Heart right ventricle (tissue), 16 donors: ENCODE data around the gene POLN. TPM values are rescaled to one million over a fixed set of nuclear protein-coding genes. Genes with fewer than 3 reads are reported as not detected.
A peak's percentile ranks its signal among the peaks of the same experiment; 100 is the strongest.

Experiments used
- ATAC-seq, 8 donors: fragments of 200-7000 bp; cut with Tn5 transposase; one replicate each; pipeline ENCODE4 v1.9.1; 2020; ENCODE audit warnings: mild to moderate bottlenecking in 8 of 8, moderate library complexity in 8 of 8, moderate number of reproducible peaks in 1 of 8
- DNase-seq, 2 donors: peaks; one replicate each; pipeline ENCODE4 v3.0.0-alpha.2; 2020
- H3K27ac ChIP-seq, 10 donors: fragments of 200-600 bp; sonication (generic) in 2 of 10; one replicate each; pipeline versions ENCODE4 v1.5.0 to v1.8.0; 2020 to 2022; ENCODE audit warnings: mild to moderate bottlenecking in 3 of 10
- H3K27me3 ChIP-seq, 7 donors: fragments of 200-600 bp; one replicate each; pipeline ENCODE4 v1.8.0; 2021 to 2022; ENCODE audit warnings: mild to moderate bottlenecking in 2 of 7
- H3K36me3 ChIP-seq, 9 donors: fragments of 200-600 bp; sonication (generic) in 1 of 9; one replicate each; pipeline versions ENCODE4 v1.5.0 to v1.8.0; 2020 to 2022; ENCODE audit warnings: mild to moderate bottlenecking in 2 of 9
- H3K4me1 ChIP-seq, 9 donors: fragments of 200-600 bp; sonication (generic) in 1 of 9; one replicate each; pipeline versions ENCODE4 v1.5.0 to v1.8.0; 2020 to 2022; ENCODE audit warnings: mild to moderate bottlenecking in 4 of 9
- H3K4me3 ChIP-seq, 10 donors: fragments of 200-600 bp; sonication (generic) in 2 of 10; one replicate each; pipeline versions ENCODE4 v1.5.0 to v1.8.0; 2020 to 2022; ENCODE audit warnings: mild to moderate bottlenecking in 7 of 10, moderate library complexity in 2 of 10
- H3K9me3 ChIP-seq, 11 donors: fragments of 200-600 bp in 10 of 11; sonication (generic) in 2 of 11; one replicate each; pipeline versions ENCODE4 v1.5.0 to v1.8.0; 2013 to 2022; ENCODE audit warnings: mild to moderate bottlenecking in 2 of 11, control low read depth in 1 of 11, moderate library complexity in 1 of 11
- CTCF ChIP-seq, 9 donors: fragments of 200-600 bp; sonication (generic) in 2 of 9; IDR thresholded peaks; one replicate each; pipeline versions ENCODE4 v1.5.0 to v1.8.0; 2021 to 2022; ENCODE audit warnings: antibody characterized with exemption in 9 of 9, mild to moderate bottlenecking in 5 of 9, moderate library complexity in 1 of 9
- WGBS, 2 donors: extraction: QIAGEN DNeasy Blood & Tissue Kit; methylation state at CpG; one replicate each; pipeline ENCODE4 v1.1.7; 2013; ENCODE audit warnings: inconsistent platforms in 1 of 2; 5-methylcytosine and 5-hydroxymethylcytosine counted together
- intact Hi-C, 10 donors: fragments of 100-400 bp; cut with DNase I; formaldehyde crosslinking; loops; one replicate each; pipeline versions ENCODE4 v1.11.1 to v1.14.2; 2022
- polyA plus RNA-seq, 2 donors: library from polyadenylated mRNA; stranded (reverse); fragments of 200-250 nt; gene quantifications; one replicate each; pipeline ENCODE4 v1.2.3, GENCODE V29; 2013
- total RNA-seq, 10 donors: library from RNA; stranded (reverse); fragmentation: NEBNext Ultra II Directional in 3 of 10; extraction: Animal tissue kit (Norgen Biotek cat#: 25700) in 3 of 10; gene quantifications; one replicate each; pipeline versions ENCODE4 v1.2.1 to v1.2.4, GENCODE V29; 2021 to 2023
- donor health status: Arrhythmogenic right ventricular cardiomyopathy.
- donor health status: ischemic (EF 13 %, LVEDD 7.1; RV severe dilation, severe dysfunction).
- donor health status: healthy with polysubstance abuse.
- donor health status: DM: no; HTN: yes; CAD: no.
- donor health status: DM: no; HTN: no; CAD: no.
- donor health status: ischemic (EF 25% LVEDD 6.9; RV normal size, moderate dysfunction).
- donor health status: ischemic (EF 25% LVEDD 5.7; RV mildly dilated, moderate dysfunction).
- donor health status: healthy.
- donor health status: DM: yes; HTN: yes; CAD: no.
- donor health status: Ischemic cardiomyopathy.
- donor health status: ischemic (EF 35%, LVEDD 5.7; RV mildly dilated, moderate dysfunction).
- donor health status: nonischemic (EF 11% LVEDD 7.7; RV severe dilation, severe dysfunction).
- donor health status: DM: yes; HTN: yes; CAD: no.
- donor health status: PGD.
- donor health status: ischemic (EF 29% LVEDD 5.4; RV normal size, mild dysfunction).
- donor health status: nonischemic (EF 23%, LVEDD 6.1; RV moderate dilation, normal function).

The POLN gene
- total and polyA plus RNA-seq, 12 donors = 0.97 to 3.1 (median 2.1) TPM

GRCh38 chr4:2262944-2263250 lies 21.0 kb upstream of the POLN start:
- Histone ChIP-seq H3K4me1 (peaks cover 37 to 77% (median 58%) of the 10 kb centered on the region in 9 donors), H3K36me3 (peaks cover 0 to 12% (median 0%) of the 10 kb centered on the region in 9 donors), H3K27ac (peak overlapping the region; percentile 90 to 100 (median 98)), H3K4me3 (peak overlapping the region; percentile 9 to 98 (median 75)), H3K9me3 (no peaks in the 10 kb centered on the region), H3K27me3 (no peaks in the 10 kb centered on the region)
- 41 to 45% methylated on average over 13 of the region's 13 CpGs for WGBS, 2 donors
- TF ChIP-seq CTCF (IDR thresholded peaks at IDR 0.05) = no peak
- no peak for DNase-seq
- intact Hi-C loops = loop anchor here in 6 of 10 donors (2.0 to 10.0 kb wide), 3 partner anchors 20 to 154 kb away; partner anchors contain the start of genes CFAP99 (in 6 of the 6), ZFYVE28 (in 6 of the 6), HAUS3 (in 1 of the 6) and POLN (in 1 of the 6)
- ATAC-seq = no peak

GRCh38 chr4:2262145-2262943 lies 20.4 kb upstream of the POLN start:
- TF ChIP-seq CTCF (IDR thresholded peaks at IDR 0.05) = no peak
- Histone ChIP-seq H3K36me3 (peaks cover 0 to 18% (median 0%) of the 10 kb centered on the region in 9 donors), H3K27ac (peak overlapping the region; percentile 95 to 100 (median 98)), H3K9me3 (no peaks in the 10 kb centered on the region), H3K4me3 (peak overlapping the region; percentile 9 to 99 (median 84)), H3K27me3 (no peaks in the 10 kb centered on the region), H3K4me1 (peaks cover 42 to 82% (median 63%) of the 10 kb centered on the region in 9 donors)
- intact Hi-C loops = loop anchor here in 6 of 10 donors (2.0 to 10.0 kb wide), 3 partner anchors 20 to 155 kb away; partner anchors contain the start of genes CFAP99 (in 6 of the 6), ZFYVE28 (in 6 of the 6), HAUS3 (in 1 of the 6) and POLN (in 1 of the 6)
- ATAC-seq = peak; percentile 91 to 96 (median 94)
- 1% methylated on average over 98 of the region's 98 CpGs for WGBS, 2 donors
- peak; percentile 99 for DNase-seq

GRCh38 chr4:2261853-2262144 lies 19.9 kb upstream of the POLN start, which contains the start of gene MXD4:
Gene MXD4, minus strand, starts transcription at chr4:2262109. Its CDS starts 129 bp downstream, at chr4:2261980.
- Histone ChIP-seq H3K9me3 (no peaks in the 10 kb centered on the region), H3K27me3 (no peaks in the 10 kb centered on the region), H3K4me3 (peak within 1 kb of the TSS; percentile 81 to 99 (median 96)), H3K4me1 (peaks cover 48 to 82% (median 67%) of the 10 kb centered on the region in 9 donors), H3K27ac (peak within 1 kb of the TSS; percentile 95 to 100 (median 98)), H3K36me3 (peaks cover 0 to 22% (median 0%) of the 10 kb centered on the region in 9 donors)
- no peak for DNase-seq
- WGBS, 2 donors = 0 to 1% methylated on average over 37 to 46 of the region's 46 CpGs
- ATAC-seq = no peak
- no peak for TF ChIP-seq CTCF (IDR thresholded peaks at IDR 0.05)
- intact Hi-C loops = loop anchor here in 6 of 10 donors (2.0 to 10.0 kb wide), 3 partner anchors 19 to 156 kb away; partner anchors contain the start of genes CFAP99 (in 6 of the 6), ZFYVE28 (in 6 of the 6), HAUS3 (in 1 of the 6) and POLN (in 1 of the 6)

- peaks cover 53 to 82% (median 67%) of the 10 kb centered on the region in 9 donors for H3K4me1 ChIP-seq
- intact Hi-C loops = loop anchor here in 6 of 10 donors (5.0 to 10.0 kb wide), 2 partner anchors 154 to 156 kb away; partner anchors contain the start of genes CFAP99 (in 6 of the 6) and ZFYVE28 (in 6 of the 6)
- peak overlapping the region; percentile 84 to 97 (median 91) for H3K27ac ChIP-seq
- peaks cover 0 to 26% (median 0%) of the 10 kb centered on the region in 9 donors for H3K36me3 ChIP-seq
- H3K9me3 ChIP-seq = no peaks in the 10 kb centered on the region
- peak overlapping the region; percentile 81 to 99 (median 96) for H3K4me3 ChIP-seq
- peak; percentile 43 to 58 for DNase-seq
- no peak for ATAC-seq
- 0 to 1% methylated on average over 52 to 91 of the region's 91 CpGs for WGBS, 2 donors
- no peaks in the 10 kb centered on the region for H3K27me3 ChIP-seq
- TF ChIP-seq CTCF (IDR thresholded peaks at IDR 0.05) = peak in 1 of 9 donors; percentile 14
Measured at GRCh38 chr4:2261110-2261852, 19.4 kb upstream of the POLN start.
